ENCODE measurements around the gene CD1C.
"Not testable (repeated sequence)": the region's sequence is repeated elsewhere in the genome, so short reads cannot be mapped to it uniquely, and the experiment has no call there.

The CD1C gene

DNA sequence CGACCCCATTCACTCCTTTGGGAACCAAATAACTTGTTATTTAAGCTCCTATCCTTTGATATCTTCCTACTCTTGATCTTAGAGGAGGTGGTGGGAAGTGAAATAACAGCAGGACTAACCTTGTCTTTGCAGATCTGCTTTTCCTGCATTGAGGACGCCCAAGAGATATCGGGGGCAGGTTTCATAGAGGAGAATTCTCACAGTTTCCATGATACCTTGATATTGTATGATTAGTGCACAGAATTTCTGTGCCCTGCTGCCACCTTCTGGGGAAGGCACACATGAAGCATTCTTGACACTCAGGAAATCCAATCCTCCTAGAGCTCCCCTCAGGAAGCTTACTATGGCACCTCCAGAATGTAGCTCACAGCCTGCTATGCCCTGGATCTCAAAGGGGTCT is 40.0 kb downstream of the CD1C start:
- DNase-seq, result no peak

DNA sequence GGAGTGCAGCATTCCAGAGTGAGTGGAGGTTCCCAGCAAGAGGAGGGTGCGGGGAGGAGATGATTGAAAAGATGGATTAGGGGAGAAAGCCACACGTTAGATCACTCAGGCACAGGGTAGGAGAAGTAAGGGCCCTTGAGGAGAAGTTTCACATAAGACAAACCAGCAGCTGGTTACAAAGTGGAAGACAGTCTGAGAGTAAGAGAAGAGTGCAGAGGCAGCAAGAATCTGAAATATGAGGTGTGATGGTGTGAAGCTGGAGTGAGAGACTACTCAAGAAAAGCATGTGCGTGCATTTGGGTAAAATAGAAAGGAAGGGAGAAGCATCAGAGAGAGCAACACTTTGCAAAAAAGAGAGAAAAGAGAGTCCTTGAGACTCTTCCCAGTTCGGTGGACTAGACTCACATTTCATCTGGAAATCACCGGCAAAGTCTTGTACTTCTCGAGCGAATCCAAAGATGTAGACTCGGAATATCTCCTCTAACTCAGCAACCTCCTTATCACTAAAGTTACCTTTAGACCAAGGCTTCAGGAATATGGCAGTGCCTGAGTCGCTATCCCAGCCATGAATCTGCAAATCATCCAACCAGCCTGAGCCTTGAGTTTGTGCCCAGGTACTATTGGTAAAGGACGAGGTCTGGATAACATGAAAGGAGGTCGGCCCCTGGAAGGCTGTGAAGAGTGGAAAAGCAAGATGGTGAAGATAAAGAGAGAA is 40.8 kb downstream of the CD1C start:
- no peak for DNase-seq

DNA sequence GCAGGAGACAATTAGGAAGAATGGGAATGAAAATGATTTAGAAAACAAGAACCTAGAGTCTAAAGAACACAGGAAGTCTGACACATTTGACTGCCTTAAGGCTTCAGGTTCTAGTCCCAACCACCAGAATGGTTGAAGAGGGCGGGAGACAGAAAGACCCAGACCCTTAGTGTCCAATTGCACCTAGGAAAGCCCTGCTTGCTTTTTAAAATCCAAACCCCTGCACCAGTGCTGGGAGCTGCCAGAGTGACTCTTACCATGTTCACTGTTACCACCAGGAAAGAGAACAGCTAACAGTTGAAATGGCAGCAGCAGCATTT is 41.3 kb downstream of the CD1C start:
- no peak for DNase-seq

DNA sequence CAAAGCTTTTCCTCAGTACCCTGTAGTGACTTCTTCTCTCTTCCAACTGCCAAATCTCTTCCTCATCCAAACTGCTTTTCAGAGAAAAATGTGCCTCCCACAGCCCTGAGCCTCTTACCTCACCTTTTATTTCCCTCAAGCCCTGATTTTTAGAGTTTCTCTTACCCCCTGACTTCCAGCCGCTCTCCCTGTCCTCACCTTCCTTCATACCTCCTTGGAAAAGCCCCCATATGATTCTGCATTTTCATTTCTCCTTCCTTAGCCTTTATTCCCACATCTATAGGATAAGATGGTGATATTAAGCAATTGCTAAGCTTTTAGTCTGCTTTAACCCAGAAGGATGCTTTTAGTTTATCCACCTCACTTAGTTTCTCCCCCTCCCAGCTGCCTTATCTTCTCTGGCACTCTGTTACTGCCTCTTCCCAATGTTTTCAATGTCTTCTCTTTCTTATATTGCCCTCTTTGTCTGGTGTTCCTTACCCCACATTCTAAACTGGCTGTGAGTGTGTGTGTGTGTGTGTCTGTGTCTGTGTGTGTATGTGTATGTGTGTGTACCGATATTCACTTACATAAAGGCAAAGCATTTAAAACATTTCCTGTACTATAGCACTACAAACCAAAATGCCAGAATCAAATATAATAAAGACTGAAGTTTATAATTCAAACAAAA is 41.9 kb downstream of the CD1C start, which contains the start of gene CD1B:
TSS of gene CD1B (minus strand) at position 51 of the 670 bp plus-strand sequence. CDS start 108 bp downstream, outside the sequence.
- no peak for DNase-seq

DNA sequence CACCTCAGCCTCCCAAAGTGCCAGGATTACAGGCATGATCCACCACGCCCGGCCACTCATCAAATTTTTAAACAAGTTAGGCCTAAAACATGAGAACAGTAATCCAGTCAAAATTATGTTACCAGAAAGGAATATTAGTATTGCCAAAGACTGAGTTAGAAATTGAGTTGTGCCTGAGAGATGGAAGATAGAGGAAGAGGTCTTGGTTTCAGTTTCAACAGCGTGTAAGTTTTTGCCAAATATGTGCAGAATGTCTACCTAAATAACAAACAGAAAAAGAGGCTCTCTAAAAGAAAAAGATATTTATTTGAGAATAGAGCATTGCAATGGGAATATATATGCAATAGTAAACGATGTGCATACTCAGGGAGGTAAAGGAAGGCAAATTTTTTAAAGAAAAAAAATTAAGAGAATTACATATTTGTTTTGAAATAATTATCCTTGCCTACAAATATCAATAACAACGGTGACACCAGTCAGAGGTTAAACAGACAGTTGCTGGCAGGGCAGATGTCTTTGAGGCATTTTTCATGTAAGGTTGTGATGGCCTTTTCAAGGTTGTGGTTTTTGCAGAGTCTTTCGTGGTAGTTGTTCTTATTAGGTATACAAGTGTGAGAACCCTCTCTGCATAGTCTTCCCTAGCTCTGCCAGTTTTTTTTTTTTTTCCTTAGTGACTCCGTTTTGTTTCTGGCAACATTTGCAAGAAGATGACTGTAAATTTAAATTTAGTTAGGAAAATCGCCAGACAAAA is 43.9 kb downstream of the CD1C start:
- no peak for DNase-seq

- no peak for DNase-seq
These were observed 44.9 kb downstream of the CD1C start for GRCh38 chr1:158334526-158335212.

DNA sequence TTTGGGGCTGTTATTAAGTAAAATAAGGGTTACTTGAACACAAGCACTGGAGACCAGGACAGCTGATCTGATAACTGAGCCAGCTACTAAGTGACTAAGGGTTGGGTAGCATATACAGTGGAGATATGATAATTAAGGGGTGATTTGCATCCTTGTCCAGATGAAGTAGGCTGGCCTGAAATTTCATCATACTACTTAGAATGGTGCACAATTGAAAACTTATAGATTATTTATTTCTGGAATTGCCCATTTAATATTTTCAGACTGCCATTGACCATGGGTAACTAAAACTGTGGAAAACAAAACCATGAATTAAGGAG is 45.5 kb downstream of the CD1C start:
- DNase-seq, result no peak

DNA sequence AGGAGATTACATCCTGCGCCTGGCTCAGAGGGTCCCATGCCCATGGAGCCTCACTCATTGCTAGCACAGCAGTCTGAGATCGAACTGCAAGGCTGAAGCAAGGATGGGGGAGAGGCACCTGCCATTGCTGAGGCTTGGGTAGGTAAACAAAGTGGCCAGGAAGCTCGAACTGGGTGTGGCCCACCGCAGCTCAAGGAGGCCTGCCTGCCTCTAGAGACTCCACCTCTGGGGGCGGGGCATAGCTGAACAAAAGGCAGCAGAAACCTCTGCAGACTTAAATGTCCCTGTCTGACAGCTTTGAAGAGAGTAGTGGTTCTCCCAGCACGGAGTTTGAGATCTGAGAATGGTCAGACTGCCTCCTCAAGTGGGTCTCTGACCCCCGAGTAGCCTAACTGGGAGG is 46.7 kb downstream of the CD1C start:
- not testable (repeated sequence) for DNase-seq

All from NCI-H1694 treated with DMSO at 0.1 percent for 48 hours (cell line).